VCaP (cell line): ENCODE data around the gene GFOD1.
"Not testable (repeated sequence)": the region's sequence is repeated elsewhere in the genome, so short reads cannot be mapped to it uniquely, and the experiment has no call there.

ENCODE experiments used
- H3K27ac ChIP-seq: fragments of 450-650 bp; 2 replicates; pipeline ENCODE4 v1.5.1; 2017
- CTCF ChIP-seq: fragments of 450-650 bp; conservative IDR thresholded peaks from 2 replicates; pipeline ENCODE4 v1.5.1; 2017; ENCODE audit warnings: mild to moderate bottlenecking, moderate library complexity

Gene GFOD1

DNA sequence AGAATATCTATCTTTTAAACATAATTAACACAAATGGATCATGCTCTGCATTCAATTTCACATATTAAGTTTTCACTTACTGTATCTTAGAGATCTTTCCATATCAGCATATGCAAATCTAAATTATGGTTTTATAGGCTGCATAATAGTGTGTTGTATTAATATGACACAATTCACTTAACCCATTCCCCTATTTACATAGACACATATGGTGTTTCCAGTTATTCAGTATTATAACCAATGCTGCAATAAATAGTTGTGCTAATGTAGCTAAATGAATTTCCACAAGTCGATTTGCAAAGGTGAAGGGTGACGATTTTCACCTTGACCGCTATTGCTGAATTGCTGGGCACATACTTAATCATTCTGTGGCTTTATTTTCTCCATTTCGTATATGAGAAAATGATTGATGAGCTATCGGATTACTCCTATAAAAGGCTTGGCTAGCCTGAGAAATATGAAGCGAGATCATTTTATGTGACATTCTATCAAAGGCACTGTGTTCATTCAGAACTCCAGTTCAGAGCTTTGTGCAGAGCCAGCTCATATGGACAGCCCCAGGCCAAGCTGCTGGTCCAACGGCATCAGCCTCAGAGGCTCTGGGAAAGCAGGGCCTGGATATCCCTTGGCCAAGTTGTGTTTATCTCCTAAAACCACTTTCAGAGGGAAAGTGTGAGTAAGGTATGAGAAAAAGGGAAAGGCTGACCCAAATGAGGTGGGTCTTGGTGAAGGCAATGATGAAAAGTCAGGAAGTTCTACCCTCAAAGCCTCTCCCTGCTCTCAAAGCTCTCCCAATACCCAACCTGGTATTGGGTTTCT lies 50.8 kb downstream of the GFOD1 start:
- no peak for TF ChIP-seq CTCF
- no peak overlapping the region for H3K27ac ChIP-seq

DNA sequence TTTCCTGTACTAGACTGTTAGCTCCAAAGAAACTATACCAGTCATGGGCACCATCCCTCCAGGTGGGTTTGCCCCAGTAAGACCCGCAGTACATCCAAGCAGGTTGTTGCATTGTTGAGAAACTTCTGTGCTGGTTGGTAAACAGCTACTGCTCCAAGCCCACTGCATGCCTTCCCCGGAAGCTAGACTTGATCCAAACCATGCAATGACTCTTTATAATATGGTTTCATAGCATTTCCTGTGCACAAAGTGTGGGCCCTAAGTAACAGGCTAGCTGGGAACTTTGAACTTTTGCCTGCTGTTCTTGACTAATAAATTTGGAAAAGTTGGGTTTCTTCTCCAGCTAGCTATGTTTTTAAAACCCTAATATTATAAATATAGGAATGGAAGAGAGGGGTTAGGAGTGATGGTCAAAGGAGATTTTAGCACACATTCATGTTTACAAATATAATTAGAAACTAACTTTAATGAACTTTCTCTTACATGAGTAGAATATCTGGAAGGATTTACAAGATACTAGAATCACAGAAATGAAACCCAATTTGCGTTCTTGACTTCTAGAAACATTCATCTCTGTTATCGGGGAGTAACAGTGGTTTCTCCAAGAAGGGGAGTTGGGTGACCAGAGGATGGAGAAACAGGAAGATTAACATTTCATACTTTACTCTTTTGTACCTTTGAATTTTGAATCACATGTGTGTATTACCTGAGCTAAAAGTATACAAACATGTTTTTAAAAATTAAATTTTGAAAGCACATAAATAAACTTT lies 51.7 kb downstream of the GFOD1 start:
- TF ChIP-seq CTCF = no peak
- no peak overlapping the region for H3K27ac ChIP-seq

DNA sequence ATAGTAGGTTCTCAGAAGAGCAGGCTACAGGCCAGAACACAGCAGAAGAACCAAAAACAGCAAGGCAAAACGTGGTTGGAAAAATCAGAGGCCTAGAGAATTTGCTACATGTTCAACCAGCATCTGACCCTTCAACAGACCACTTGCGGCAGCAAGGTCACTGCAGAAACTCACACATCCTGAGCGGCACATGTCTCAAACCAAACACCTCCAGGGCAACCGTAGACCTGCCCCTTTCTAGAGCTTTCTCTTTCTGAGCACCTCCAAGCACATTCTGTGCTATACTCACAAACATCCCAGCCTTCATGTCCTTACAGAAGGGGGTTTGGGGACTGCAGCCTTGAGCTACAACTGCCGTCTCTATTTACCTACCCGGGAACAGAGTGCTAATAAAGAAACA lies 52.6 kb downstream of the GFOD1 start:
- no peak overlapping the region for H3K27ac ChIP-seq
- no peak for TF ChIP-seq CTCF

DNA sequence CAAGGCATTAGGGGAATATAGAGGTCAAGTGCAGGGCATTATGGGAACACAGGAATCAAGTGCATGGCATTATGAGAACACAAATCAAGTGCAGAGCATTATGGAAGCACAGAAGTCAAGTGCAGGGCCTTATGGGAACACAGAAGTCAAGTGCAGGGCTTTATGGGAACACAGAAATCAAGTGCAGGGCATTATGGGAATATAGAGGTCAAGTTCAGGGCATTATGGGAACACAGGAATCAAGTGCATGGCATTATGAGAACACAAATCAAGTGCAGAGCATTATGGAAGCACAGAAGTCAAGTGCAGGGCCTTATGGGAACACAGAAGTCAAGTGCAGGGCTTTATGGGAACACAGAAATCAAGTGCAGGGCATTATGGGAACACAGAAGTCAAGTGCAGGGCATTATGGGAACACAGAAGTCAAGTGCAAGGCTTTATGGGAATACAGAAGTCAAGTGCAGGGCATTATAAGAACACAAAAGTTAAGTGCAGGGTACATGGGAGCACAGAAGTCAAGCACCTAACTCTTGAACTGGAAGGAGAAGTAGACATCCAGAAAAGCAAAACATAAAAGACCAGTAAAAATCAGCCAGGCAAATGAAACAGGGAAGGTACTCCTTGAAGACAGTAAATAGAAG lies 53.1 kb downstream of the GFOD1 start:
- H3K27ac ChIP-seq = not testable (repeated sequence)

- no peak overlapping the region for H3K27ac ChIP-seq
These were observed 53.7 kb downstream of the GFOD1 start for GRCh38 chr6:13433709-13434121.

GRCh38 chr6:13432526-13433184 lies 54.7 kb downstream of the GFOD1 start:
- TF ChIP-seq CTCF = no peak

More at GRCh38 chr6:13433709-13434121, 53.7 kb downstream of the GFOD1 start:
- no peak for TF ChIP-seq CTCF

DNA sequence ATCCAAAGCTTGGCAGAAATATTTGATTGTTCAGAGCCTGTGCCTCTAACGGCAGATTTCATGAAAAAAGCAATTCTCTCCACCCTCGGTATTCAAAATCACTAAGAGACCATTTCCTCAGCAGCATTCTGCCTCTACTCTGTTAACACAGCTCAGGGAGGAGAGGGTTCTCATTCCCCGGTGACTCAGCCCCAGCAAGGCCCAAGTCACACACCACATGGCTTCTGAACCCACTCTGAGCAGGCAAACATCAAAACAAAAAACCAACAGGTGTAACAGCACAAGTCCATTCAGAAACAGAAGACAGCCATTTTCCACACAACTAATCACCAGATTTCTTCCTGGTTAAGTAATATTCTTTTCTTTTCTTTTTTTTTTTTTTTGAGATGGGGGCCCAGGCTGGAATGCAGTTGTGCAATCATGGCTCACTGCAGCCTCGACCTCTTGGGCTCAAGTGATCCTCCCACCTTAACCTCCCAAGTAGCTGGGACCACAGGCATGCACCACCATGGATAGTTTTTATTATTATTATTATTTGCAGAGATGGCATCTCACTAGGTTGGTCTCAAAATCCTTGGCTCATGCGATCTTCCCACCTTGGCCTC lies 55.4 kb downstream of the GFOD1 start:
- TF ChIP-seq CTCF = no peak
- no peak overlapping the region for H3K27ac ChIP-seq

More at GRCh38 chr6:13432526-13433184, 54.7 kb downstream of the GFOD1 start:
- H3K27ac ChIP-seq = no peak overlapping the region
